Measurements from ENCODE around the gene EIF2S2. TPM values are rescaled to one million over a fixed set of nuclear protein-coding genes. Genes with fewer than 3 reads are reported as not detected.

EIF2S2 gene
- total RNA-seq, 1 donor from 2014 or later, result 114 TPM

DNA sequence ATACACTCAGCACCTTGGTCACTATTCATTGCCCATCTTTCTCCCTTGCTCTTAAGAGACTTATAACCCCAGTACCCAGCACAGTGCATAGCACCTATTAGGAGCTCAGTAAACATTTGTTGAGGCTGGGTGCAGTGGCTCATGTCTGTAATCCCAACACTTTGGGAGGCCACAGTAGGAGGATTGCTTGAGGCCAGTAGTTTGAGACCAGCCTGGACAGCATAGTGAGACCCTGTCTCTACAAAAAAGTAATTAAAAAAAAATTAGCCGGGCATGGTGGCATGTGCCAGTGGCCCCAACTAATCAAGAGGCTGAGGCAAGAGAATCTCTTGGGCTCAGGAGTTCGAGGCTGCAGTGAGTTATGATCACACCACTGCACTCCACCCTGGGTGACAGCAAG is 8.2 kb upstream of the EIF2S2 start:
- H3K9me3 Mint-ChIP-seq, result no peaks in the 10 kb centered on the region
- H3K27me3 Mint-ChIP-seq (ENCODE audit: insufficient read depth, low read depth), result peaks cover 2% of the 10 kb centered on the region

DNA sequence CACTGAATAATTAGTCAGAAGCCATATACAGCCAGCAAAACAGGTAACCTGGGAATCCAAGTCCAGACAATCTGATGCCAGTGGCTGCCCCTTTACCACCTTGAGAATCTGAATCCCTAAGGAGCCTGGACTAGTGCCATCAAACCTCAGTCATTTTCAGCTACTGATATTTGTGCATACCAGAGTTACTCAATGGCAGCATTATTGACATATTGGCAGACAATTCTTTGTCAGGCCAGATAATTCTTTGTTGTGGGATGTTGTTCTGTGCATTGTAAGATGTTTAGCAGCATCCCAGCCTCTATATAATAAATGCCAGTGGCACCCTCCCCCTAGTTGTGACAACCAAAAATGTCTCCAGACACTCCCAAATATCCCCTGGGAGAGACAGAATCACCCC is 3.2 kb upstream of the EIF2S2 start:
- TF ChIP-seq CTCF (IDR thresholded peaks at IDR 0.05) (no peak), EZH2 (IDR thresholded peaks at IDR 0.05) (no peak), EZH2phosphoT487 (IDR thresholded peaks at IDR 0.05) (no peak)
- Histone ChIP-seq H3K9me3 (ENCODE audit: low read depth) (no peaks in the 10 kb centered on the region), H3K79me2 (ENCODE audit: low read depth) (peaks cover 17% of the 10 kb centered on the region), H2AFZ (replicated peaks) (no peak overlapping the region), H3K4me3 (no peak overlapping the region), H3K4me2 (no peak overlapping the region), H3K27me3 (peaks cover 9% of the 10 kb centered on the region), H3F3A (ENCODE audit: low read depth) (no peaks in the 10 kb centered on the region), H3K36me3 (no peaks in the 10 kb centered on the region), H3K4me1 (peaks cover 6% of the 10 kb centered on the region), H4K20me1 (ENCODE audit: low read depth) (peaks cover 14% of the 10 kb centered on the region), H3K9ac (no peak overlapping the region), H3K27ac (no peak overlapping the region)
- Mint-ChIP-seq H3K27me3 (ENCODE audit: insufficient read depth, low read depth) (peaks cover 4% of the 10 kb centered on the region), H3K4me1 (peaks cover 15% of the 10 kb centered on the region), H3K9me3 (no peaks in the 10 kb centered on the region), H3K36me3 (peaks cover 3% of the 10 kb centered on the region), H3K4me3 (no peak overlapping the region), H3K27ac (no peak overlapping the region)
- DNase-seq (ENCODE audit: low spot score), result no peak

More for the DNA sequence above, 8.2 kb upstream of the EIF2S2 start:
- H3K4me2 ChIP-seq, result no peak overlapping the region
- H3K27me3 ChIP-seq, result peaks cover 9% of the 10 kb centered on the region
- H3K9me3 ChIP-seq (ENCODE audit: low read depth), result no peaks in the 10 kb centered on the region
- no peaks in the 10 kb centered on the region for H3K79me2 ChIP-seq (ENCODE audit: low read depth)
- H3K9ac ChIP-seq, result no peak overlapping the region
- Mint-ChIP-seq H3K4me3 (no peak overlapping the region), H3K4me1 (no peaks in the 10 kb centered on the region), H3K27ac (no peak overlapping the region), H3K36me3 (no peaks in the 10 kb centered on the region)
- H4K20me1 ChIP-seq (ENCODE audit: low read depth), result no peaks in the 10 kb centered on the region
- no peaks in the 10 kb centered on the region for H3K4me1 ChIP-seq
- H3F3A ChIP-seq (ENCODE audit: low read depth), result no peaks in the 10 kb centered on the region
- TF ChIP-seq EZH2 (IDR thresholded peaks at IDR 0.05), result no peak
- TF ChIP-seq EZH2phosphoT487 (IDR thresholded peaks at IDR 0.05), result no peak
- TF ChIP-seq CTCF (IDR thresholded peaks at IDR 0.05), result no peak
- DNase-seq (ENCODE audit: low spot score), result no peak
- H3K27ac ChIP-seq, result no peak overlapping the region
- no peaks in the 10 kb centered on the region for H3K36me3 ChIP-seq
- H2AFZ ChIP-seq (replicated peaks), result no peak overlapping the region
- no peak overlapping the region for H3K4me3 ChIP-seq

- Histone ChIP-seq H3K9ac (no peak overlapping the region), H3K4me2 (no peak overlapping the region), H3K4me3 (no peak overlapping the region), H4K20me1 (ENCODE audit: low read depth) (peaks cover 18% of the 10 kb centered on the region), H2AFZ (replicated peaks) (no peak overlapping the region), H3K9me3 (ENCODE audit: low read depth) (no peaks in the 10 kb centered on the region), H3K4me1 (peaks cover 7% of the 10 kb centered on the region), H3K27me3 (peaks cover 8% of the 10 kb centered on the region), H3F3A (ENCODE audit: low read depth) (no peaks in the 10 kb centered on the region), H3K79me2 (ENCODE audit: low read depth) (peaks cover 22% of the 10 kb centered on the region), H3K27ac (no peak overlapping the region), H3K36me3 (no peaks in the 10 kb centered on the region)
- H3K4me1 Mint-ChIP-seq, result peaks cover 17% of the 10 kb centered on the region
- DNase-seq (ENCODE audit: low spot score), result no peak
- peak overlapping the region; percentile 50 for H3K27ac Mint-ChIP-seq
- peaks cover 5% of the 10 kb centered on the region for H3K36me3 Mint-ChIP-seq
- H3K27me3 Mint-ChIP-seq (ENCODE audit: insufficient read depth, low read depth), result peaks cover 4% of the 10 kb centered on the region
- peak overlapping the region; percentile 33 for H3K4me3 Mint-ChIP-seq
- no peaks in the 10 kb centered on the region for H3K9me3 Mint-ChIP-seq
- TF ChIP-seq EZH2 (IDR thresholded peaks at IDR 0.05) (no peak), CTCF (IDR thresholded peaks at IDR 0.05) (no peak), EZH2phosphoT487 (IDR thresholded peaks at IDR 0.05) (no peak)
These were observed 2.8 kb upstream of the EIF2S2 start for GRCh38 chr20:34114809-34115208.
